ENCODE data around the gene GRM8. TPM values are rescaled to one million over a fixed set of nuclear protein-coding genes. Genes with fewer than 3 reads are reported as not detected.

Gene GRM8
- total and polyA plus RNA-seq, 9 of the 15 experiments (the other 6 are each of a cell fraction or from before 2014, with no cell fraction given): 0.13 TPM; not detected in 7

DNA sequence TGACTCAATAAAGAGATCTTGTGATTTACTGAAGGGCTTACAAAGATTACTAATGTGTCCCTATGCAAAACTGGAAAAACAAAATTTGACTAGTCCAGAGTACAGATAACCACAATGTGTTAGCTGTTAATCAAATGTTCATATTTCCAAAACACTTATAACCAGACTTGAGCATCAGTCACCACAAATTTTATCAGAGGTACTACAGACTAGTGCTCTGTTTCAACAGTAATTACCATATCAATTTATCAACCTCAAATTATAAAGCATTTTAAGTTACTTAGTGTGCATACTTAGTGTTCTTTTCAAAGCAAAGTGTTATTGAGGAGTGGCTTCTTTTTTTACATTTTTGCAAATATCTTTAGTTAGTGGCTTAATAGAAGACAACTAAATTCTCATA lies 765.9 kb downstream of the GRM8 start:
- Histone ChIP-seq H3K79me2 (ENCODE audit: control insufficient read depth, insufficient read depth, low read length) (no peaks in the 10 kb centered on the region), H3K4me1 (replicated peaks in 1 of 2; ENCODE audit: control insufficient read depth in 2 of 2, insufficient read depth in 2 of 2, low read length in 2 of 2) (no peaks in the 10 kb centered on the region), H3K36me3 (ENCODE audit: control insufficient read depth, insufficient read depth, low read length) (no peaks in the 10 kb centered on the region), H3K4me3 (no peak overlapping the region), H3K4me2 (ENCODE audit: insufficient read depth, low read length) (no peak overlapping the region), H3K27me3 (ENCODE audit: control insufficient read depth in 2 of 2, insufficient read depth in 2 of 2, low read length in 2 of 2) (no peaks in the 10 kb centered on the region), H2AFZ (ENCODE audit: low read depth, low read length) (no peak overlapping the region), H3K27ac (ENCODE audit: extremely low read depth, low read depth, low read length) (no peak overlapping the region), H3K9me3 (replicated peaks; ENCODE audit: control insufficient read depth, insufficient read depth, low read depth, low read length) (no peaks in the 10 kb centered on the region), H4K20me1 (replicated peaks; ENCODE audit: control insufficient read depth, insufficient read depth, low read length) (no peaks in the 10 kb centered on the region), H3K9ac (ENCODE audit: insufficient read depth in 1 of 2, low read depth in 2 of 2, low read length in 2 of 2) (no peak overlapping the region), H3K9me1 (ENCODE audit: control insufficient read depth, insufficient read depth, low read length) (no peaks in the 10 kb centered on the region)
- intact Hi-C loops (cut with micrococcal nuclease): no loop called here
- in situ Hi-C loops (cut with MboI): no loop called here
- ChIA-PET POLR2A (no interaction called here), CTCF (ENCODE audit: low intra/inter-chr PET ratio) (no interaction called here)
- ATAC-seq (no peak), DNase-seq (ENCODE audit: extremely low read depth in 1 of 4, low spot score in 3 of 4) (no peak), FAIRE-seq (no peak)
- TF ChIP-seq MAFF (IDR thresholded peaks at IDR 0.05; ENCODE audit: low read length): no peak
- TF ChIP-seq GABPB2 (CRISPR knock-in tag; conservative IDR thresholded peaks at IDR 0.05): no peak
- no peak for TF ChIP-seq FOXM1 (IDR thresholded peaks at IDR 0.05; ENCODE audit: low read depth)
- TF ChIP-seq FOXM1 (CRISPR knock-in tag; IDR thresholded peaks at IDR 0.05; ENCODE audit: low read depth): no peak
- TF ChIP-seq KHSRP (IDR thresholded peaks at IDR 0.05): no peak
- TF ChIP-seq, protein P1, sequence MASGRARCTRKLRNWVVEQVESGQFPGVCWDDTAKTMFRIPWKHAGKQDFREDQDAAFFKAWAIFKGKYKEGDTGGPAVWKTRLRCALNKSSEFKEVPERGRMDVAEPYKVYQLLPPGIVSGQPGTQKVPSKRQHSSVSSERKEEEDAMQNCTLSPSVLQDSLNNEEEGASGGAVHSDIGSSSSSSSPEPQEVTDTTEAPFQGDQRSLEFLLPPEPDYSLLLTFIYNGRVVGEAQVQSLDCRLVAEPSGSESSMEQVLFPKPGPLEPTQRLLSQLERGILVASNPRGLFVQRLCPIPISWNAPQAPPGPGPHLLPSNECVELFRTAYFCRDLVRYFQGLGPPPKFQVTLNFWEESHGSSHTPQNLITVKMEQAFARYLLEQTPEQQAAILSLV (tag; IDR thresholded peaks at IDR 0.05): no peak
- no peak for TF ChIP-seq ZNF121 (CRISPR knock-in tag; conservative IDR thresholded peaks at IDR 0.05)
- no peak for TF ChIP-seq ZNF146 (CRISPR knock-in tag; IDR thresholded peaks at IDR 0.05; ENCODE audit: unreplicated experiment)
- TF ChIP-seq ELF2 (CRISPR knock-in tag; IDR thresholded peaks at IDR 0.05): no peak
- TF ChIP-seq NFIC (IDR thresholded peaks at IDR 0.05): no peak
- TF ChIP-seq TCFL5 (CRISPR knock-in tag; conservative IDR thresholded peaks at IDR 0.05): no peak
- no peak for TF ChIP-seq PYGO2 (tag; IDR thresholded peaks at IDR 0.05)
- no peak for TF ChIP-seq ZNF699 (CRISPR knock-in tag; IDR thresholded peaks at IDR 0.05; ENCODE audit: insufficient replicate concordance)
- TF ChIP-seq BRD9 (IDR thresholded peaks at IDR 0.05; ENCODE audit: low read depth, partially characterized antibody): no peak
- no peak for TF ChIP-seq HMG20B (CRISPR knock-in tag; IDR thresholded peaks at IDR 0.05)
- no peak for TF ChIP-seq JUND (IDR thresholded peaks at IDR 0.05; ENCODE audit: borderline replicate concordance, low read depth, low read length)
- TF ChIP-seq JUND (tag; IDR thresholded peaks at IDR 0.05; ENCODE audit: borderline replicate concordance, low read depth, low read length): no peak
- no peak for TF ChIP-seq RFX7 (CRISPR knock-in tag; IDR thresholded peaks at IDR 0.05)
- no peak for TF ChIP-seq CHD4 (IDR thresholded peaks at IDR 0.05; ENCODE audit: insufficient read depth, insufficient replicate concordance, low read depth, low read length, poor library complexity, severe bottlenecking)
- BruUV-seq (replicated peaks): no TSS peak

All from K562 (cell line).